GM18507 (cell line): ENCODE data around the gene CGB7.
"Not testable (repeated sequence)": the region's sequence is repeated elsewhere in the genome, so short reads cannot be mapped to it uniquely, and the experiment has no call there.

Source experiments
- DNase-seq: peaks from one replicate; pipeline ENCODE4 v3.0.0; 2011; ENCODE audit warnings: low read depth; ENCODE audit not compliant: insufficient read length; ENCODE audit errors: extremely low spot score
- FAIRE-seq: peaks from 2 replicates; lab custom pipeline; 2011; peaks lifted over from hg19 to GRCh38; lab: Jason Lieb, UNC

CGB7 gene

GRCh38 chr19:49019242-49019932, 38.2 kb downstream of the CGB7 start:
- DNase-seq: no peak
- FAIRE-seq: peak; percentile 55

- not testable (repeated sequence) for DNase-seq
- FAIRE-seq: peak; percentile 38
Observed at GRCh38 chr19:49018388-49019241, 38.9 kb downstream of the CGB7 start.

- DNase-seq: no peak
- FAIRE-seq: no peak
Observed at GRCh38 chr19:49017666-49018351, 39.7 kb downstream of the CGB7 start.

DNA sequence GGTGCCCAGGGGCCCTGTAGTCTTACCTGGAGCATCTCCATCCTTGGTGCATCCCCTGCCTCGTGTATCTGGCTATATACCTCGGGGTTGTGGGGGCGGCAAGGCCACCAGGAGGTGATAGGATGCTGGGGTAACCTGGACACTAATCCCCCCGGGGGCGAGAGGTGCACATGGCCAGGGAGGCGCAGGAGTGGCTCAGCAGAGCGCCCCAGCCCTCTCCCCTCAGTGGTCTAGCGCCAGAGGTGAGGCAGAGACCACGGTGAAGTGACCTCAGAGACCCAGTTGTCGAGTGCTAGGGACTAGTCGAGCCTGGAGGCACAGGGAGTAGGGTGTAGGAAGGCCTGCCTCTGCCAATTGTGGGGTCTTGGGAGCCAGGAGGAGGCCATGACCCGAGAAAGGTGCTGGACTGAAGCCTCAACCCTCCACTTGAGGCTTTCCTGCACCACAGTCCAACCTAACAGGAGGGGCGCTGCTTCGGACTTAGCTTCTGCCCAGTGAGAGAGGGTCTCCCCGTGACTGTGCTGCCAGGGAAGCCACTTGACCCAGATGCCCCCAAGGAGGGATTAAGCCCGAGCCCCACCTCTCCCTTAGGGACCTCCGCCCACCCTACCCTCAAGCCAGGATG, 40.4 kb downstream of the CGB7 start, which contains the start of gene LHB:
Gene LHB, minus strand, starts transcription at position 51 of the 625 bp plus-strand sequence. Its CDS starts 10 bp downstream, at position 41.
- DNase-seq (no peak), FAIRE-seq (no peak)

GRCh38 chr19:49016067-49016839, 41.3 kb downstream of the CGB7 start:
- no peak for FAIRE-seq

DNA sequence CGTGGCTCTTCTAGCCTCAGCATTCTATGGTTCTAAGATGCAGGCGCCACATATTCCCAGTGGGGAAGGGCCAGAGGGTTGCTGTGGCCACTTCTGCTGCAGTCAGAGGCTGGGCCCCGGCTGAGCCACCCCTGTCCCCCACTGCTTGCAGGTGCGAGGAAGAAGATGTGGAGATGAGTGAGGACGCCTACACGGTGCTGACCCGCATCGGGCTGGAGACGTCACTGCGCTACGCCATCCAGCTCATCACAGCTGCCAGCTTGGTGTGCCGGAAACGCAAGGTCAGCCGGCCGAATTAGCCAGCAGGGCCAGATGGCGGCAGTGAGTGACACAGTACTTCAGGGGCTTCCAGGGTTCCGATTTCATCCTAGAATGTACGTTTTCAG, 42.7 kb downstream of the CGB7 start:
- DNase-seq: no peak
- no peak for FAIRE-seq

More at GRCh38 chr19:49016067-49016839, 41.3 kb downstream of the CGB7 start:
- DNase-seq: no peak

GRCh38 chr19:49014123-49014869, 43.3 kb downstream of the CGB7 start:
- DNase-seq (no peak), FAIRE-seq (no peak)

GRCh38 chr19:49011194-49011593, 46.4 kb downstream of the CGB7 start:
- FAIRE-seq: no peak
- DNase-seq: no peak

DNA sequence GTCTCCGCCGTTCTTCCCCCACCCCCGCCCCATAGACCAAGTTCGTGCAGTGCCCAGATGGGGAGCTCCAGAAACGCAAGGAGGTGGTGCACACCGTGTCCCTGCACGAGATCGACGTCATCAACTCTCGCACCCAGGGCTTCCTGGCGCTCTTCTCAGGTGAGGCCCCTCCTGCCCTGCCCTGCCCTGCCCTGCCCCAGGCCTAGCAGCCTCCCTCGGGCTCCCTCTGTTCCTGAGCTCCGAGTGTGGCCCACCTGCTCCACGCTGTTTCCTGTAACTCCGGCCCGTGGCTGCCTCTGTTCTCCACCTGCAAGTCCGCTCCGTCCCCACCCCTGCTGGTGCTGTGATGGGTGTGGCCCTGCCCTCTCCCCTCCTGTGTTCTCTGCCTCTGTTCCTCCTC, 47.1 kb downstream of the CGB7 start:
- FAIRE-seq (no peak), DNase-seq (no peak)

GRCh38 chr19:49009828-49010227, 47.7 kb downstream of the CGB7 start:
- FAIRE-seq (no peak), DNase-seq (no peak)

DNA sequence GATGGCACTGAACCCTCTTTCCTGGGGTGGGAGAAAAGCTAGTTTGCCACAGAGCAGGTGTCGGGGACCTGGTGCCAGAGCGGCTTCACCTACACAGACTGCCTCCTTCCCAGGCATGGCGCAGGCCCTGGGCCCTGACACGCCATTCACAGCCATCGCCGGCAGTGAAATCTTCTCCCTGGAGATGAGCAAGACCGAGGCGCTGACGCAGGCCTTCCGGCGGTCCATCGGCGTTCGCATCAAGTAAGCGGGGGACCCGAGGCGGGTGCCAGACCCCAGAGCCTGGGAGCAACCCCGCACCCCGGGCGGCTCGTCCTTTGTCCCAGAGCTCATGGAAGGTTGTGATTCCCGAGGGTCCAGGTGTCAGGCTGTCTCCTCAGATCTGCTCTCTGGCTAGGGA, 50.6 kb downstream of the CGB7 start:
- no peak for FAIRE-seq
- no peak for DNase-seq

GRCh38 chr19:49004964-49005614, 52.5 kb downstream of the CGB7 start:
- DNase-seq (no peak), FAIRE-seq (no peak)
